ENCODE measurements around the gene PPP6R1.

PPP6R1 gene

GRCh38 chr19:55196803-55197202 lies 62.0 kb downstream of the PPP6R1 start:
- H3K4me1 ChIP-seq (ENCODE audit: control insufficient read depth, insufficient read depth, low read length, unreplicated experiment) = no peaks in the 10 kb centered on the region
- no peak overlapping the region for H3K27ac ChIP-seq (ENCODE audit: low read depth, low read length)
- no peaks in the 10 kb centered on the region for H3K79me2 ChIP-seq (ENCODE audit: control insufficient read depth, insufficient read depth, low read length, unreplicated experiment)
- no peak overlapping the region for H3K4me3 ChIP-seq (ENCODE audit: low read depth, low read length)
- H3K36me3 ChIP-seq (ENCODE audit: insufficient read depth, low read length) = no peaks in the 10 kb centered on the region
- no peaks in the 10 kb centered on the region for H3K27me3 ChIP-seq (ENCODE audit: insufficient read depth, low read length)
- H2AFZ ChIP-seq (ENCODE audit: low read length, unreplicated experiment) = no peak overlapping the region

GRCh38 chr19:55193481-55193880 lies 65.3 kb downstream of the PPP6R1 start:
- Histone ChIP-seq H3K36me3 (ENCODE audit: insufficient read depth, low read length) (no peaks in the 10 kb centered on the region), H3K27me3 (ENCODE audit: insufficient read depth, low read length) (no peaks in the 10 kb centered on the region)

GRCh38 chr19:55189403-55189835 lies 69.4 kb downstream of the PPP6R1 start:
- Histone ChIP-seq H3K4me3 (ENCODE audit: low read depth, low read length) (no peak overlapping the region), H3K27ac (ENCODE audit: low read depth, low read length) (peak overlapping the region; percentile 83), H2AFZ (ENCODE audit: low read length, unreplicated experiment) (no peak overlapping the region)

More at GRCh38 chr19:55193481-55193880, 65.3 kb downstream of the PPP6R1 start:
- Histone ChIP-seq H2AFZ (ENCODE audit: low read length, unreplicated experiment) (no peak overlapping the region), H3K4me3 (ENCODE audit: low read depth, low read length) (no peak overlapping the region), H3K27ac (ENCODE audit: low read depth, low read length) (no peak overlapping the region), H3K4me1 (ENCODE audit: control insufficient read depth, insufficient read depth, low read length, unreplicated experiment) (no peaks in the 10 kb centered on the region), H3K79me2 (ENCODE audit: control insufficient read depth, insufficient read depth, low read length, unreplicated experiment) (no peaks in the 10 kb centered on the region)

GRCh38 chr19:55188625-55189024 lies 70.2 kb downstream of the PPP6R1 start:
- Histone ChIP-seq H3K36me3 (ENCODE audit: insufficient read depth, low read length) (no peaks in the 10 kb centered on the region), H3K4me3 (ENCODE audit: low read depth, low read length) (no peak overlapping the region), H3K4me1 (ENCODE audit: control insufficient read depth, insufficient read depth, low read length, unreplicated experiment) (no peaks in the 10 kb centered on the region), H2AFZ (ENCODE audit: low read length, unreplicated experiment) (no peak overlapping the region), H3K27ac (ENCODE audit: low read depth, low read length) (peak overlapping the region; percentile 83), H3K79me2 (ENCODE audit: control insufficient read depth, insufficient read depth, low read length, unreplicated experiment) (no peaks in the 10 kb centered on the region), H3K27me3 (ENCODE audit: insufficient read depth, low read length) (0 out of 2 replicates have a peak, but pooled peaks cover 4% of the 10 kb centered on the region)

More at GRCh38 chr19:55189403-55189835, 69.4 kb downstream of the PPP6R1 start:
- Histone ChIP-seq H3K4me1 (ENCODE audit: control insufficient read depth, insufficient read depth, low read length, unreplicated experiment) (no peaks in the 10 kb centered on the region), H3K27me3 (ENCODE audit: insufficient read depth, low read length) (0 out of 2 replicates have a peak, but pooled peaks cover 4% of the 10 kb centered on the region), H3K36me3 (ENCODE audit: insufficient read depth, low read length) (no peaks in the 10 kb centered on the region), H3K79me2 (ENCODE audit: control insufficient read depth, insufficient read depth, low read length, unreplicated experiment) (no peaks in the 10 kb centered on the region)

GRCh38 chr19:55186080-55186479 lies 72.7 kb downstream of the PPP6R1 start:
- H3K79me2 ChIP-seq (ENCODE audit: control insufficient read depth, insufficient read depth, low read length, unreplicated experiment) = no peaks in the 10 kb centered on the region
- H2AFZ ChIP-seq (ENCODE audit: low read length, unreplicated experiment) = no peak overlapping the region
- H3K4me1 ChIP-seq (ENCODE audit: control insufficient read depth, insufficient read depth, low read length, unreplicated experiment) = no peaks in the 10 kb centered on the region
- H3K27me3 ChIP-seq (ENCODE audit: insufficient read depth, low read length) = peaks cover 10% of the 10 kb centered on the region; the same call in 1 of the 2 replicates
- H3K36me3 ChIP-seq (ENCODE audit: insufficient read depth, low read length) = no peaks in the 10 kb centered on the region
- H3K27ac ChIP-seq (ENCODE audit: low read depth, low read length) = no peak overlapping the region
- H3K4me3 ChIP-seq (ENCODE audit: low read depth, low read length) = no peak overlapping the region

GRCh38 chr19:55181740-55182139 lies 77.1 kb downstream of the PPP6R1 start:
- Histone ChIP-seq H3K79me2 (ENCODE audit: control insufficient read depth, insufficient read depth, low read length, unreplicated experiment) (no peaks in the 10 kb centered on the region), H2AFZ (ENCODE audit: low read length, unreplicated experiment) (no peak overlapping the region), H3K4me1 (ENCODE audit: control insufficient read depth, insufficient read depth, low read length, unreplicated experiment) (peaks cover 7% of the 10 kb centered on the region), H3K27me3 (ENCODE audit: insufficient read depth, low read length) (peaks cover 27% of the 10 kb centered on the region), H3K27ac (ENCODE audit: low read depth, low read length) (no peak overlapping the region), H3K4me3 (ENCODE audit: low read depth, low read length) (no peak overlapping the region), H3K36me3 (ENCODE audit: insufficient read depth, low read length) (no peaks in the 10 kb centered on the region)

Data from ACC112 (cell line).